ENCODE results near the gene PSTK. TPM values are rescaled to one million over a fixed set of nuclear protein-coding genes. Genes with fewer than 3 reads are reported as not detected.

PSTK gene
- total and polyA plus RNA-seq, 2 of the 13 experiments (the other 11 are each of a cell fraction or from before 2014, with no cell fraction given) = 8.2 to 9.3 TPM

GRCh38 chr10:123035467-123036086 is 55.4 kb downstream of the PSTK start:
- H3K4me3 ChIP-seq (replicated peaks in 1 of 3; ENCODE audit: insufficient read depth in 1 of 3, low read depth in 2 of 3, low read length in 3 of 3) = no peak overlapping the region
- peak; percentile 62 for DNase-seq (ENCODE audit: low spot score)
- H3K36me3 ChIP-seq (replicated peaks in 1 of 2; ENCODE audit: control insufficient read depth in 1 of 2, insufficient read depth in 2 of 2, low read length in 2 of 2) = peaks cover 11 to 32% of the 10 kb centered on the region in 2 experiments
- no peaks in the 10 kb centered on the region for H3K27me3 ChIP-seq (ENCODE audit: control insufficient read depth in 1 of 2, insufficient read depth in 2 of 2, low read length in 2 of 2)
- H3K4me1 ChIP-seq (ENCODE audit: insufficient read depth, low read length) = peaks cover 13% of the 10 kb centered on the region
- FAIRE-seq = peak; percentile 60
- no peak overlapping the region for H2AFZ ChIP-seq (ENCODE audit: low read length)
- ChIA-PET POLR2A (interaction anchor here (0.9 to 3.0 kb wide), 2 partner anchors 14 to 104 kb away, joined by 3 to 31 read pairs; no protein-coding TSS in a partner anchor), CTCF (ENCODE audit: low intra/inter-chr PET ratio, low total read pairs) (no interaction called here)
- 44% methylated on average over 5 of the region's 8 CpGs for WGBS (ENCODE audit: low lambda C conversion rate)
- BruUV-seq (replicated peaks) = no TSS peak
- H3K79me2 ChIP-seq (ENCODE audit: insufficient read depth, low read length) = peaks cover 12% of the 10 kb centered on the region
- 0 out of 2 replicates have a peak overlapping the region, but pooled peaks have one; percentile 24 for H3K4me2 ChIP-seq (ENCODE audit: low read depth, low read length)
- no peaks in the 10 kb centered on the region for H3K9me3 ChIP-seq (ENCODE audit: low read length)
- peak overlapping the region; percentile 63 for H3K27ac ChIP-seq (ENCODE audit: extremely low read length, insufficient read depth, low read length)
- ATAC-seq = peak; percentile 90
- H4K20me1 ChIP-seq (ENCODE audit: insufficient read depth, low read length) = no peaks in the 10 kb centered on the region
- in situ Hi-C loops (cut with HindIII; ENCODE audit: extremely low pct_ligation_motif_present, low pct_unique_long_range_greater_than_20kb) = no loop called here
- intact Hi-C loops (cut with micrococcal nuclease; ENCODE audit: unreplicated experiment) = loop anchor here (2.0 kb wide), 1 partner anchor 15 kb away; no protein-coding TSS in a partner anchor
- H3K9ac ChIP-seq (ENCODE audit: insufficient read depth, low read depth, low read length) = no peak overlapping the region
- TF ChIP-seq ZNF263 (CRISPR knock-in tag; IDR thresholded peaks at IDR 0.05) = no peak
- TF ChIP-seq DZIP1 (CRISPR knock-in tag; IDR thresholded peaks at IDR 0.05) = no peak
- TF ChIP-seq ATF5 (CRISPR knock-in tag; IDR thresholded peaks at IDR 0.05; ENCODE audit: low read depth) = no peak
- no peak for TF ChIP-seq SNAPC4 (CRISPR knock-in tag; IDR thresholded peaks at IDR 0.05)
- TF ChIP-seq ZFX (CRISPR knock-in tag; IDR thresholded peaks at IDR 0.05; ENCODE audit: low read depth) = peak; percentile 54
- no peak for TF ChIP-seq THAP11 (CRISPR knock-in tag; IDR thresholded peaks at IDR 0.05)
- TF ChIP-seq PRMT3 (CRISPR knock-in tag; IDR thresholded peaks at IDR 0.05; ENCODE audit: borderline replicate concordance, low read depth) = no peak
- TF ChIP-seq ZNF501 (CRISPR knock-in tag; IDR thresholded peaks at IDR 0.05) = peak; percentile 47; the same call in 1 of the 2 replicates
- no peak for TF ChIP-seq ZNF773 (CRISPR knock-in tag; IDR thresholded peaks at IDR 0.05; ENCODE audit: borderline replicate concordance)
- no peak for TF ChIP-seq DMTF1 (CRISPR knock-in tag; IDR thresholded peaks at IDR 0.05)
- no peak for TF ChIP-seq E2F2 (CRISPR knock-in tag; IDR thresholded peaks at IDR 0.05; ENCODE audit: borderline replicate concordance)
